GM12874 (cell line): ENCODE data around the gene CREG2.

Experiments used
- TF ChIP-seq, protein P1 (sequence below): IDR thresholded peaks from 2 replicates; pipeline ENCODE4 v1.5.1; 2011; ENCODE audit warnings: low read depth, mild to moderate bottlenecking, control low read depth, low read length, moderate library complexity; ENCODE audit not compliant: insufficient read depth

Gene CREG2

DNA sequence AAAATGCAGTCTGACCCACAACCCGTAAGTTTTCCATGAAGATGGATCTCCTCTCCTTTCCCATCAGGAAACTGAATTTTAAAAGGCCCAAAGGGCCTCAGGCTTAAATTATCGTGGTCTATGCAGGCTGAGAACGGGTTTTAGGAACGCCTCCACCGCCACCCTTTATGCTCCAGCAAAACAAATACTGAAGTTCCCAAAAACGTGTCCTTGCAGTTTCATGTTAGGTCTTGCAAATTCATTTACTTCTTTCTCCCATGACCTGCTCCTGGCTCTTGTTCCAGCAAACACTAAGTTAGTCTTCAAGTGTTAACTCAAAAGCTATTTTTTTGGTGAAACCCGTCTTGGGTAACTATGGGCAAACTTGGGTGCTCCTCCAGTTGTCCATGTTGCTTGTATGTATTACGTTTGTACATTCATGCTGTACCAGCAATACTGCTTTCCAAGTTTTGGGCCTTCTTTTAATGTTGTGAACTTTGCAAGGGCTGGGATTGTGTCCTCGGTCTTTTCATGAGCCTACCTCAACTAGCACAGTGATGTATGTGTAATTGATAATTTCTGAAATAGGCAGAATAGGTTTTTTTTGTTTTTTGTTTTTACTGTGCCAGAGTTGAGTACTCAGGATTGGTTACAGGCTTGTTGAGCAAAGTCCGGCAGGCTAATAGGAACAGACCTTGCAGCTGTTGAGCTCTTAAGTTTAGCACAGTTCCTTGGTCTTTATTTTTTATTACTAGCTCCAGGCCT lies 77.0 kb downstream of the CREG2 start:
- TF ChIP-seq, protein P1, sequence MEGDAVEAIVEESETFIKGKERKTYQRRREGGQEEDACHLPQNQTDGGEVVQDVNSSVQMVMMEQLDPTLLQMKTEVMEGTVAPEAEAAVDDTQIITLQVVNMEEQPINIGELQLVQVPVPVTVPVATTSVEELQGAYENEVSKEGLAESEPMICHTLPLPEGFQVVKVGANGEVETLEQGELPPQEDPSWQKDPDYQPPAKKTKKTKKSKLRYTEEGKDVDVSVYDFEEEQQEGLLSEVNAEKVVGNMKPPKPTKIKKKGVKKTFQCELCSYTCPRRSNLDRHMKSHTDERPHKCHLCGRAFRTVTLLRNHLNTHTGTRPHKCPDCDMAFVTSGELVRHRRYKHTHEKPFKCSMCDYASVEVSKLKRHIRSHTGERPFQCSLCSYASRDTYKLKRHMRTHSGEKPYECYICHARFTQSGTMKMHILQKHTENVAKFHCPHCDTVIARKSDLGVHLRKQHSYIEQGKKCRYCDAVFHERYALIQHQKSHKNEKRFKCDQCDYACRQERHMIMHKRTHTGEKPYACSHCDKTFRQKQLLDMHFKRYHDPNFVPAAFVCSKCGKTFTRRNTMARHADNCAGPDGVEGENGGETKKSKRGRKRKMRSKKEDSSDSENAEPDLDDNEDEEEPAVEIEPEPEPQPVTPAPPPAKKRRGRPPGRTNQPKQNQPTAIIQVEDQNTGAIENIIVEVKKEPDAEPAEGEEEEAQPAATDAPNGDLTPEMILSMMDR, result no peak

DNA sequence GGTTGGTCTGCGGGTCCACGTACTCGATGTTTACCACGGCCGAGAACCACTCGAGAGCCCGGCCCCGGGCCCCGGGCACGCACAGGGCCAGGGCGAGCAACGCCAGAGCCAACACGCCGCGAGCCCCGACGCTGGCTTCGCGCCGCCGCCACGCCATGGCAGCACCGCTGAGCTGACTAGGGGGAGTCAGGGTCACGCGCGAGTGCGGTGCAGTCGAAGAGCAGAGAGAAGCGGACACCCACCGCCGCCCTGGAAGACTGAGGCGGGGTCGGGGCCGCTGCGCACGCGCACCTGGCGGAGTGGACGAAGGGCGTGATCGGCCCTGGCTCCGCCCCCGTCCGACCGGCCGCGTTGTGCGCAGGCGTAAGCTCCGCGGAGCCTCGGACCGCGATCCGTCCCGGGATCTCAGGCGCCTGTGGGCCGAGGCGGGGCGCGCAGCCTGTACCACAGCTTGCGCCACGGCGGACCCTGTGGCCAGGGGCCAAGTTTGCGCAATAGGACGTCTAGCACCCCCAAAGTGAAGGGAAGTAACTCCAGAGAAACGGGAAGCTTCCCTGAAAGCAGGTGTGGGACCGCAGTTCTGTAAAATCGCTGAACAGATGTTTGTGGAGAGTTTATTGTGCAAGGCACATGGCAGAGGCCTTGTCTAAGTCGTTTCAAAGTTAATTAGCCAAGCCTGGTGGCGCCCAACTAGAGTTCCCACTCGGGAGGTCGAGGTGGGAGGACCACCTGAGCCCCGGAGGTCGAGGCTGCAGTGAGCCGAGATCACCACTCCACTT lies 78.7 kb downstream of the CREG2 start, which contains the start of gene RNF149:
Gene RNF149 (minus strand): TSS at position 270 of the 779 bp plus-strand sequence. CDS start 113 bp downstream, at position 157.
- TF ChIP-seq, protein P1, result no peak

DNA sequence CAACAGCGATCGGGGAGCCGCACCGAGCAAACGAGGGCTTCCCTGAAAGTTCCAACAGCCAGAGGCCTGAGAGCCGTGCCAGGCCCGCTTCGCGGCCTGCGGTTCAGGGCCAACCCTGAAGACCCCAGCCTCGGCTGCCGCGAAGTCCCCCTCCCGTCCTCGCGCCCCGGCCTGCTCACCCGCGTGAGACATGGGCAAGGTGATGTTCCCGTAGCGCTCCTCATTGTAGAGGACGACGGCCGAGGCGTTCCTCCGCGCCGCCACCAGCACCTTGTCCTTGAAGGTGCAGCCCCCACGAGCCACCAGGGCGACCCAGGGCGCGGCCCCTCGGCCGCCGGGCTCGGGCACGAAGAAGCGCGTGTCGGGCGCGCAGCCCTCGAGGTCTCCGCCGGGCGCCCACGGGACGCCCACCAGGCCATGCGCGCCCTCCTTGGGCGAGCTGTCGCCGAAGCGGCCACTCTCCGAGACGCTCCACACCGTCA lies 79.3 kb downstream of the CREG2 start:
- TF ChIP-seq, protein P1, result no peak

DNA sequence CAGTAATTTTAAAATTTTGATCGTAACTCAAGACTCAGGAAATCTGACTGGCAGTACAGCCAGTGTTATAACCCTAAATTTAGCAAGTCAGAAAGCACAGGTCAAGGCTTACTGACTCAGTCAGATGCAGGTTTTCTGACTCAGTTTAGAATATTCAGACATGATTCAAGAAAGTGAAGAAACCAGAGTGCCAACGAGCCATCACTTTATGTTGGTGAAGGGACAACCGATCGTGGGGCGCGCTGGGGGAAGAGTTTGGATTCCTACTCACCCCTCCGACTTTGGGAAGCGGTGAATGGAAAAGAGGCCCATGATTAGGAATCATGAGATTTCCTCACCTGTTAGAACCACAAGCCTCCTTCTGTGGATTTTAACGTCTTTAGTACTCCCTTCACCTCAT lies 79.8 kb downstream of the CREG2 start:
- TF ChIP-seq, protein P1, result no peak

DNA sequence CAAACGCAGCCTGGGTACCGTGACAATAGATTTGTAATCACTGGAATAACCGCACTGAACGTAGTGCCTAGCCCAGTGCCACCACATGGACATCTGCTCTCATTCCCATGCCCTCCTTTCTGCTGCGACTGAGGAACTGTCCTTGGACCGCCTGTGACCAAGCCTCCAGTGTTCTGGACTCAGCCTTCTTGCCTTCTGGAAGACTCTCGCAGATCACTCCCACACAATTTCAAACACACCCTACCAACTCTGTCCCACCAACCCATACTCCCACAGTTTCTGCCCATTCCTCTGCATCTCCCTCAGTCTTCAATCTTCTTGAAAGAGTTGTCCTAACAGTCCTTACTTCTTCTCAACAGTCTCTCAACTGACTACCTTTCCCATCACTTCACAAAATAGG lies 80.9 kb downstream of the CREG2 start:
- TF ChIP-seq, protein P1, result no peak

DNA sequence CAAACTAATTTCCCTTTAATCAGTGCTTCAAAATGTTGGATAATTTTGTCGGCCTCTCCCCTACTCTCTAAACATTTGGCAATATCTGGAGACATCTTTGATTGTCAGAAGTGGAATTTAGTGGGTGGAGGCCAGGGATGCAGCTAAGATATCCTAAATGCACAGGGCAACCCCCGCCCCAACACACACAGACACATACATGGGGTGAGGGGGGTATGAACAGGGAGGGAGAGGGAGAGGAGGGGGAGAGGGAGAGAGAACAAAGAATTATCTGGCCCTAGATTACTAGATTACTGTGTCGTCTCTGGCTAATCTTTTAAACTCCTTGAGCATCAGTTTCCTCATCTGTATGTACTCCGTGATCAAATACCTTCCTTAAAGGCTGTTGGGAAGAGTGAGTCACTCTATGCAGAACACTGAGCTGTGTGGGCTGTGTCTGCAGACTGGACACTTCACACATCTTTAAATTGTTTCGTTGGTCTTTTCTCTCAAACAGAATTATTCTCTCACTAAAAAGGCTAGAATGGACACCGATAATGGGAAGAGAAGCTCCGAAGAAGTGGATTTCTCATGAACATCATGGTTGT lies 81.7 kb downstream of the CREG2 start:
- TF ChIP-seq, protein P1, result no peak

DNA sequence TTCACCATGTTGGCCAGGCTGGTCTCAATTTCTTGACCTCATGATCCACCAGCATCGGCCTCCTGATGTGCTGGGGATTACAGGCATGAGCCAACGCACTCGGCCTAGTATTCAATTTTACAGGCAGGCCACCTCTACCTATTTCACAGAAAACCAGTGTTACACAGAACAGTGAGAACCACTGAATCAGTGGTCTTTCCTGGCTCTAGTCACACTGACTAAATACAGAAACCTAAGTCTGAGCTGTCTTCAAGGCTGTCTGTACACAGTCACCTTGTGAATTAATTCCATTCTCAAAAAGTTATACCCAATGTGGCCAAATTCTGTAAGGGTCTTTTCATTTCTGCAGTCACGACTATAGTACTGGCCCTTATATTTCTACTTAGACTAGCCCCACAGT lies 82.3 kb downstream of the CREG2 start:
- TF ChIP-seq, protein P1, result no peak
